SK-N-SH treated with all-trans-retinoic acid at 6 μM for 48 hours (cell line): ENCODE measurements around the gene SBSN.

Experiments used
- ARNTL ChIP-seq: fragments of 450-650 bp; formaldehyde crosslinking; IDR thresholded peaks from 2 replicates; pipeline ENCODE4 v1.5.0; 2020; ENCODE audit warnings: low read depth, mild to moderate bottlenecking, moderate library complexity, borderline replicate concordance
- BACH2 ChIP-seq: fragments of 250-450 bp; sonication (Bioruptor Pico); IDR thresholded peaks from 2 replicates; pipeline ENCODE4 v1.9.0; 2021; ENCODE audit warnings: mild to moderate bottlenecking, borderline replicate concordance
- CREB5 ChIP-seq: fragments of 250-450 bp; sonication (Bioruptor Pico); IDR thresholded peaks from 2 replicates; pipeline ENCODE4 v1.5.1; 2020; ENCODE audit warnings: low read depth, mild to moderate bottlenecking, moderate library complexity
- CSDC2 ChIP-seq: fragments of 250-450 bp; sonication (Bioruptor Pico); IDR thresholded peaks from 2 replicates; pipeline ENCODE4 v1.5.0; 2020; ENCODE audit warnings: mild to moderate bottlenecking, moderate library complexity
- GLIS3 ChIP-seq: fragments of 250-450 bp; sonication (Bioruptor Pico); IDR thresholded peaks from 2 replicates; pipeline ENCODE4 v1.5.0; 2020; ENCODE audit warnings: mild to moderate bottlenecking, moderate library complexity
- OSR1 ChIP-seq: fragments of 250-450 bp; sonication (Bioruptor Pico); IDR thresholded peaks from 2 replicates; pipeline ENCODE4 v1.8.0; 2022; ENCODE audit warnings: moderate library complexity, mild to moderate bottlenecking, inconsistent platforms
- PATZ1 ChIP-seq: fragments of 250-450 bp; sonication (Bioruptor Pico); IDR thresholded peaks from 2 replicates; pipeline ENCODE4 v1.8.0; 2020; ENCODE audit warnings: mild to moderate bottlenecking, moderate library complexity, borderline replicate concordance
- ZNF565 ChIP-seq: fragments of 450-650 bp; formaldehyde crosslinking; conservative IDR thresholded peaks from 2 replicates; pipeline ENCODE4 v1.5.0; 2020; ENCODE audit warnings: low read depth, mild to moderate bottlenecking, moderate library complexity

- no peak for TF ChIP-seq PATZ1 (CRISPR knock-in tag)
- no peak for TF ChIP-seq ARNTL (CRISPR knock-in tag)
- TF ChIP-seq OSR1 (CRISPR knock-in tag), result no peak
- no peak for TF ChIP-seq ZNF565 (CRISPR knock-in tag)
- no peak for TF ChIP-seq BACH2 (CRISPR knock-in tag)
- TF ChIP-seq CREB5 (CRISPR knock-in tag), result no peak
- TF ChIP-seq GLIS3 (CRISPR knock-in tag), result no peak
- no peak for TF ChIP-seq CSDC2 (CRISPR knock-in tag)
Observed at GRCh38 chr19:35518313-35518712, 9.8 kb downstream of the SBSN start.
